ENCODE results near the gene TSPEAR.

Gene TSPEAR

DNA sequence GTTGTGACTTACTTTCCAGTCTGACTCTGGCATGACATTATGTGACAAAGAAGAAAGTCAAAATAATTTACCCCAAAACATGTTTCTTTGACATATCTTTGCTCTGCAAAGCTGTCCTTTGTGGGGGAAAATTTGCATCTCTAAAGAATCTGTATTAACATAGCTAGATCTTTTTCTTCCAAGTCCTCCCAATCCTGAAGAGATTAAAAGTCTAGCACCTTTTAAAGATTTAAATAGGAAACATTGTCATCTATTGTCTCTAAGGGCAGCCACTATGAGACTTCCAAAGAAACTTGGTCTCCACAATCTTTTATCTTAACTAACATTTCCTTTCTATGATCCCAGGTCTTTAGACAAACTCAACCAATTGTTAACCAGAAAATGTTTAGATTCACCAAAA lies 240.0 kb downstream of the TSPEAR start:
- in situ Hi-C loops (cut with MboI; ENCODE audit: low sequenced_read_pairs, unreplicated experiment): loop anchor here (25.0 kb wide), 3 partner anchors 109 to 634 kb away; partner anchors contain the start of gene TRPM2
- no peak for DNase-seq (ENCODE audit: low spot score)
- TF ChIP-seq, protein P1, sequence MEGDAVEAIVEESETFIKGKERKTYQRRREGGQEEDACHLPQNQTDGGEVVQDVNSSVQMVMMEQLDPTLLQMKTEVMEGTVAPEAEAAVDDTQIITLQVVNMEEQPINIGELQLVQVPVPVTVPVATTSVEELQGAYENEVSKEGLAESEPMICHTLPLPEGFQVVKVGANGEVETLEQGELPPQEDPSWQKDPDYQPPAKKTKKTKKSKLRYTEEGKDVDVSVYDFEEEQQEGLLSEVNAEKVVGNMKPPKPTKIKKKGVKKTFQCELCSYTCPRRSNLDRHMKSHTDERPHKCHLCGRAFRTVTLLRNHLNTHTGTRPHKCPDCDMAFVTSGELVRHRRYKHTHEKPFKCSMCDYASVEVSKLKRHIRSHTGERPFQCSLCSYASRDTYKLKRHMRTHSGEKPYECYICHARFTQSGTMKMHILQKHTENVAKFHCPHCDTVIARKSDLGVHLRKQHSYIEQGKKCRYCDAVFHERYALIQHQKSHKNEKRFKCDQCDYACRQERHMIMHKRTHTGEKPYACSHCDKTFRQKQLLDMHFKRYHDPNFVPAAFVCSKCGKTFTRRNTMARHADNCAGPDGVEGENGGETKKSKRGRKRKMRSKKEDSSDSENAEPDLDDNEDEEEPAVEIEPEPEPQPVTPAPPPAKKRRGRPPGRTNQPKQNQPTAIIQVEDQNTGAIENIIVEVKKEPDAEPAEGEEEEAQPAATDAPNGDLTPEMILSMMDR (IDR thresholded peaks at IDR 0.05; ENCODE audit: borderline replicate concordance, control extremely low read depth, extremely low read depth, insufficient read depth, missing control alignments): no peak

DNA sequence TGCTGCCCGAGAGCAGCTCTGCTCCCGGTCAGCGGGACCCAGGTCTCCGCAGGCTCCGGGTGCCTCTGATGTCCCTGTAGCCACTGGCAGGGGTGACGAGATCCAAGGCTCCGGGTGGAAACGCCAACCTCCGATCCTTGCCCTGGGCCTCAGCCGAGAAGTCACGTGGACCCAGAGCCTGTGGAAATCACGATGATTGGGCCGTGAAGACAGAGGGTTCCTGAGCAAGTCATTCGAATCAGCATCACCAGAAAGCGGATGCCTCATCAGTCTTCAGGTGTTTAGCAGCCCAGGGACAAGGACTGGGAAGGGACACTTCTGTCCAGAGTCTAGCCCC lies 243.5 kb downstream of the TSPEAR start:
- DNase-seq (ENCODE audit: low spot score): no peak
- TF ChIP-seq, protein P1 (IDR thresholded peaks at IDR 0.05; ENCODE audit: borderline replicate concordance, control extremely low read depth, extremely low read depth, insufficient read depth, missing control alignments): no peak
- in situ Hi-C loops (cut with MboI; ENCODE audit: low sequenced_read_pairs, unreplicated experiment): loop anchor here (25.0 kb wide), 3 partner anchors 106 to 631 kb away; partner anchors contain the start of gene TRPM2

DNA sequence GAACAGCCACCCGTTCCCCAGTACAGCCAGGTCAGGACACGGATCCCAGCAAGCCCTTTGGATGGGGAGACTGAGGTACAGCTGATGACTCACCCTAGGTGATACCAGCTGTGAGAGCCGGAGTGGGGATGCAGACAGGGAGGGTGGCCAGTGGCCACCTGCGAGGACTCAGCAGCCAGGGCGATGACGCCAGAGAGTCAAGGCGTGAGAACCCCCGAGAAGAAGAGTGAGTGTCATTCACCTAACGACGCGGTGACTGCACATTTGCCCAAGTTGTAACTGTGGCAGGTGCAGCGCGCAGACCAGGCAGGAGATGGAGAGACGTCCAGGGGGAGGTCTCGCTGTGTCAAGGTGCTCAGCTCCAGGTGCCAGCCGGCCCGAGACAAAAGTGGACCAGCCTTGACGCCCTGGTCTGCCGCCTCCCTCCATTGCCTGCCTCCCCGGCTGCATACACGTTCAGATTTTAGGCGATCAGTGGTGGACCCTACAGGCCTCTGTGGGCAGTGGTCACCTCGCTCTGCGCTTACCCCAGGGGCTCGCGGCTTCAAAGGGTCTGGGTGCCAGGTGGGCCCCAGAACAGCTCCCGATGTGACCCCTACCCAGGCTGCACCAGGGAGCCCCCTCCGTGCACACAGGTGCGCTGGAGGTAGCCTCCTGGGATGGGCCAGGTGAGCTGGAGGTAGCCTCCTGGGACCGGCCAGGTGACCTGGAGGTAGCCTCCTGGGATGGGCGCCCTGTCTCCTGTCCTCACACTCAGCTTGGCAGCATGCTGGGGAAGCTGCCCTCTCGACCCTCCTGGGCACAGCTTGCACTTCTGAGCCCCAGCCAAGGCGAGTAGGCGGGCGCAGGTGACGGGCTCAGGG lies 244.1 kb downstream of the TSPEAR start:
- TF ChIP-seq, protein P1 (IDR thresholded peaks at IDR 0.05; ENCODE audit: borderline replicate concordance, control extremely low read depth, extremely low read depth, insufficient read depth, missing control alignments): no peak
- no peak for DNase-seq (ENCODE audit: low spot score)
- in situ Hi-C loops (cut with MboI; ENCODE audit: low sequenced_read_pairs, unreplicated experiment): loop anchor here (25.0 kb wide), 3 partner anchors 105 to 630 kb away; partner anchors contain the start of gene TRPM2

DNA sequence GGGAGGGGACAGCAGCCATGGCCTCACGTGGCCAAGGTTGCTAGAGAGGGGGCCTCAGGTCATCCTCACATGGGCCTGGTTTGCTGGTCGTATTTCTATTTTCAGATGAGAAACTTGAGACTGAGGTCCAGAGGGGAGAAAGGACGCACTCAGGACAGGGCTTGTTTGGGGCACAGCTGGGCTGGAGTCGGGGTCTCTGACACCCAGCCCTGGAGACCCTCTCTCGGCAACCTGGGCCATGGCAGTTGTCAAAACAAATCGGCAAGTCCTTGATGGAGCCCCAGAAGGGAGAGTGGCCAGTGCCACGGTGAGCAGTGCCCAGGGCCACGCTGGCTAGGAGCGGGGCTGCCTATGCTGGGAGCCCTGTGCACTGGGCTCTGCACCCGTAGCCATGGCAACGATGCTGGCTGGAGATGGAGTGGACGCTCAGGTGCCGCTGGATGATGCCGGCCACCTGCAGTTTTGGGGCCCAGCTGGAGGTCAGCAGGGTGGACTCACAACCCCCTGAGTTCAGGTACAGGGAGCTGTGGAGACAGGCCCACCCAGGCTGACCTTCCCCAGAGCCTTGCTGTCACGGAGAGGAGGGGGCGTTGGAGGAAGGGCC lies 244.9 kb downstream of the TSPEAR start:
- no peak for DNase-seq (ENCODE audit: low spot score)
- in situ Hi-C loops (cut with MboI; ENCODE audit: low sequenced_read_pairs, unreplicated experiment): loop anchor here (25.0 kb wide), 3 partner anchors 104 to 629 kb away; partner anchors contain the start of gene TRPM2
- TF ChIP-seq, protein P1 (IDR thresholded peaks at IDR 0.05; ENCODE audit: borderline replicate concordance, control extremely low read depth, extremely low read depth, insufficient read depth, missing control alignments): no peak

DNA sequence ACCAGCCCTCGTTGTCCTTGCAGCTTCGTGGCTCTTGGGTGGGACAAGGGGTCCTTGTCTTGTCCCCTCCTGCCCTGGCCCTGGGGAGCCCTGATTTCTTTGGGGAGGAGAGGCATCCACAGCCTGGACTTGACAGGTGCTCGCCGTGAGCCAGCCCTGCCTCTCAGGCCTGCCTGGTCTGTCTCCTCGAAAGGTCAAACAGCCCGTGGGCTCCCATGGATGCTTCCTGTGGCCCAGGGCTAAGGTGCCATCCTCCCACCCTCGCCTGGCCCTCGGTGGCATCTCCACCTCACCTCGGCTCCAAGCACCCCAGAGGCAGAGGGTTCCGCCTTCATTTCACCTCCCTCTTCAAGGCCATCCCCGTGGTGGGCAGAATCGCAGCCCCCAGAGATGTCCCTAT lies 247.0 kb downstream of the TSPEAR start:
- no peak for DNase-seq (ENCODE audit: low spot score)
- TF ChIP-seq, protein P1 (IDR thresholded peaks at IDR 0.05; ENCODE audit: borderline replicate concordance, control extremely low read depth, extremely low read depth, insufficient read depth, missing control alignments): no peak
- in situ Hi-C loops (cut with MboI; ENCODE audit: low sequenced_read_pairs, unreplicated experiment): loop anchor here (25.0 kb wide), 3 partner anchors 102 to 627 kb away; partner anchors contain the start of gene TRPM2

DNA sequence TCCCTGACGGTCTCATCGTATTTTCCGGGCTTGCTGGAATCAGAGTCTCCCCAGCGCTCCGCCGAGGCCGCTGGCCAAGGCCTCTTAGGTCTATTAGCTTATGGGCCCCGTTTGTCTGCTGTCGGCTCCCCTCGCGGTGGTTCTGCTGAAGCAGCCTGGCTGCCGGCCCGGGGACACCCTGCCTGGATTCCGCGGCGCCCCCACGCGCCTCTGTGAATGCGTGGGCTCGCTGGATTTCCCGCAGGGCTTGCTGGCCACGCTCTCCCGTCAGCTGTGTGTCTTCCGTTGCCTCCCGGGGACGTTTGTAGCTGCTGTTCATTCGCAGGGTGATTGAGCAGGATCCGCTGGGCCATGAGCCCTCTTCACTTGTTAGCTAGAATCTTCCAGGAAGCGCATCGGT lies 247.6 kb downstream of the TSPEAR start:
- TF ChIP-seq, protein P1 (IDR thresholded peaks at IDR 0.05; ENCODE audit: borderline replicate concordance, control extremely low read depth, extremely low read depth, insufficient read depth, missing control alignments): no peak
- no peak for DNase-seq (ENCODE audit: low spot score)
- in situ Hi-C loops (cut with MboI; ENCODE audit: low sequenced_read_pairs, unreplicated experiment): loop anchor here (25.0 kb wide), 3 partner anchors 101 to 626 kb away; partner anchors contain the start of gene TRPM2

All from GM13976 (cell line).